Measurements from ENCODE around the gene HDAC4. TPM values are rescaled to one million over a fixed set of nuclear protein-coding genes. Genes with fewer than 3 reads are reported as not detected.

HDAC4 gene
- polyA plus RNA-seq, 1 experiment = 8.9 TPM

DNA sequence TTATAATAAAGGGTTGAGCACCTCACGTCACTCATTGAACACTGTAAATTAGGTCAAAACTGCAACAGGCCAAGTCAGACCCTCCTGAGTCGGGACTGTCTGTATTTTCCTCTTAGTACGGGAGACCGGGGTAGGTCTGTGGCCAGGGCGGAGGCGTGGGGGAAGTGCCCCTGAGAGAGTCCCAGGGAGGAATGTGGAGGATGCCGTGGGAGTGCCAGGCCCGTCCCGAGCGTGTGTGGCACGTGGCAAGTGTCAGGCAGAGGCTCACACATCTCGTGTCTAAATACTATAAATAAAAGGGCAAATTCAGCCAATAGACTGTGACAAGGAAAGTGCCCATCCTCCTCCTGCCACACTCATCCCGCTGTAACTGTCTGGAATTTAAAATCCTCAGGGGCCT lies 6.3 kb upstream of the HDAC4 start:
- CTCF ChIA-PET = no interaction called here
- TF ChIP-seq, protein P1, sequence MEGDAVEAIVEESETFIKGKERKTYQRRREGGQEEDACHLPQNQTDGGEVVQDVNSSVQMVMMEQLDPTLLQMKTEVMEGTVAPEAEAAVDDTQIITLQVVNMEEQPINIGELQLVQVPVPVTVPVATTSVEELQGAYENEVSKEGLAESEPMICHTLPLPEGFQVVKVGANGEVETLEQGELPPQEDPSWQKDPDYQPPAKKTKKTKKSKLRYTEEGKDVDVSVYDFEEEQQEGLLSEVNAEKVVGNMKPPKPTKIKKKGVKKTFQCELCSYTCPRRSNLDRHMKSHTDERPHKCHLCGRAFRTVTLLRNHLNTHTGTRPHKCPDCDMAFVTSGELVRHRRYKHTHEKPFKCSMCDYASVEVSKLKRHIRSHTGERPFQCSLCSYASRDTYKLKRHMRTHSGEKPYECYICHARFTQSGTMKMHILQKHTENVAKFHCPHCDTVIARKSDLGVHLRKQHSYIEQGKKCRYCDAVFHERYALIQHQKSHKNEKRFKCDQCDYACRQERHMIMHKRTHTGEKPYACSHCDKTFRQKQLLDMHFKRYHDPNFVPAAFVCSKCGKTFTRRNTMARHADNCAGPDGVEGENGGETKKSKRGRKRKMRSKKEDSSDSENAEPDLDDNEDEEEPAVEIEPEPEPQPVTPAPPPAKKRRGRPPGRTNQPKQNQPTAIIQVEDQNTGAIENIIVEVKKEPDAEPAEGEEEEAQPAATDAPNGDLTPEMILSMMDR (IDR thresholded peaks at IDR 0.05; ENCODE audit: low read depth, low read length) = no peak
- Histone ChIP-seq H3K27ac (ENCODE audit: low read depth, low read length) (no peak overlapping the region), H3K27me3 (ENCODE audit: control insufficient read depth, insufficient read depth, low read length) (peaks cover 2% of the 10 kb centered on the region), H3K9me3 (ENCODE audit: control insufficient read depth, insufficient read depth, low read length) (no peaks in the 10 kb centered on the region; the same call in 1 of the 2 replicates), H3K4me3 (ENCODE audit: low read depth, low read length) (no peak overlapping the region)
- no peak for DNase-seq (ENCODE audit: low read depth, low spot score)
- POLR2A ChIA-PET = no interaction called here

DNA sequence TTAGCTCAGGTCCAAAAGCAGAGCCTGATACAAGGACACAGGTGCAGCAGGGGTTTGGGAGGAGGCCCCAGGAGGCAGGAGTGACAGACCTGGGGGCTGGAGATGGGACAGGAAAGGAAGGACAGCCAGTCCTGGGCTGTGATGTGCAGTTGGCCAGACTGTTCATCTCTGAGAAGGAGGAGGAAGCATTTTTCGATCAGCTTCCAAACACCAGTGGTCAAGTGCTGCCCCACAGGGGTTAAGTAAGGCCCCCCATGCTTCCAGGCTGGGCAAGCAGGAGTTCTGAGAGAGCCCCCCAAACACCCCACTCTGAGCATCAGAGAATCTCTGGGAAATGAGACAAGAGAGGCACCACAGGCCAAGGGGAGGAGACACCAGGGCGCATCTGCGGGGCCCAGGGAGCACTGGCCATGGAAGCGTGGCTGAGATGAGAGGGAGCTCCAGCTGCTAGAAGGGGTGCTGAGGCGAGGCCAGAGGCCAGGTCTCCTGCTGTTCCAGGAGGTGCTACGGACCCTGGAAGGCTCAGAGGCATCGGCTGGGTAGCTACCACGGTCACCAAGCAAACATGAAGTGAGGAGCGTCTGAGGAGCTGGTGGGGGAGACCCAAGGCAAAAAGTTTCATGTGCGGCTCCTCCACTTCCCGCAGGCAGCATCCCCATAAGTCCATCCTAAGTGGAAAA lies 5.6 kb upstream of the HDAC4 start:
- TF ChIP-seq, protein P1 (IDR thresholded peaks at IDR 0.05; ENCODE audit: low read depth, low read length) = no peak
- no peak overlapping the region for H3K4me3 ChIP-seq (ENCODE audit: low read depth, low read length)
- no peaks in the 10 kb centered on the region for H3K27me3 ChIP-seq (ENCODE audit: control insufficient read depth, insufficient read depth, low read length)
- ChIA-PET POLR2A (no interaction called here), CTCF (no interaction called here)
- no peaks in the 10 kb centered on the region; the same call in 1 of the 2 replicates for H3K9me3 ChIP-seq (ENCODE audit: control insufficient read depth, insufficient read depth, low read length)
- no peak for DNase-seq (ENCODE audit: low read depth, low spot score)
- no peak overlapping the region for H3K27ac ChIP-seq (ENCODE audit: low read depth, low read length)

DNA sequence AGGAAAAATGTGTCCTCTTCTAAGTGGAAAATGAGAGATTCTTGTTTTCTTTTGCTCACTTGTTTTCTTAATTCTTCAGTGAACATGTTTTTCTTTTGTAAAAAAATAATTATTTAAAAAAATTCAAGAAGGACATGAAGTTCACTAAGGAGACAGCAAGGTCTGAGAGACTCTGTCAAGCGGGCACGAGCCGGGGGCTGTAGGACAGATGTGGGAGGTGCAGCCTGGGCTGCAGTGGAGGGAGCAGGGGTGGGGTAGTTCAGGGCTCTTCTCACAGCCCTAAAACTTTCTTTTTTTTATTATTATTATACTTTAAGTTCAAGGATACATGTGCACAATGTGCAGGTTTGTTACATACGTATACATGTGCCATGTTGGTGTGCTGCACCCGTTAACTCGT lies 4.3 kb upstream of the HDAC4 start:
- H3K4me3 ChIP-seq (ENCODE audit: low read depth, low read length) = no peak overlapping the region
- no peak overlapping the region for H3K27ac ChIP-seq (ENCODE audit: low read depth, low read length)
- TF ChIP-seq, protein P1 (IDR thresholded peaks at IDR 0.05; ENCODE audit: low read depth, low read length) = no peak
- ChIA-PET CTCF (no interaction called here), POLR2A (no interaction called here)
- no peaks in the 10 kb centered on the region; the same call in 1 of the 2 replicates for H3K9me3 ChIP-seq (ENCODE audit: control insufficient read depth, insufficient read depth, low read length)
- no peak for DNase-seq (ENCODE audit: low read depth, low spot score)
- H3K27me3 ChIP-seq (ENCODE audit: control insufficient read depth, insufficient read depth, low read length) = no peaks in the 10 kb centered on the region

DNA sequence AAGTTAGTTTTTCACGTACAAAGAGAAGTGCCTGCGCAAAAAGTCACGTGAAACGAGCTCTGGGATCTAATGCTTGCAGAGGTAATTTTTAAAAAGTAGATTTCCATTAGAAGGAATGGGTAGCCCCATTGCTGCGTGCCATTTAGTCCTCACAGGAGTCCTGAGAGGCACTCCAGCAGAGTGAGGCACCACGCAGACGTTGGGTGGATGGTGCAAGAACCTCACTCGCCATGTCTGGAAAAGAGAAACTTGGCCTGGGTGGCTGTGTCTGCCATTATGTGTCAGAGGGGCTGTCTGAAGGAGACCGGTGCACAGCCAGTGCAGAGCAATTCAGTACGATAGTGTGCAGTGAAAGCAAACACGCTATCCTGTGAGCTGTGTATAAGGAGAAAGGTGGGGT lies 1.8 kb upstream of the HDAC4 start:
- no peak overlapping the region for H3K4me3 ChIP-seq (ENCODE audit: low read depth, low read length)
- H3K27ac ChIP-seq (ENCODE audit: low read depth, low read length) = no peak overlapping the region
- no peak for DNase-seq (ENCODE audit: low read depth, low spot score)
- CTCF ChIA-PET = no interaction called here
- POLR2A ChIA-PET = no interaction called here
- TF ChIP-seq, protein P1 (IDR thresholded peaks at IDR 0.05; ENCODE audit: low read depth, low read length) = no peak
- H3K9me3 ChIP-seq (ENCODE audit: control insufficient read depth, insufficient read depth, low read length) = no peaks in the 10 kb centered on the region; the same call in 1 of the 2 replicates
- H3K27me3 ChIP-seq (ENCODE audit: control insufficient read depth, insufficient read depth, low read length) = no peaks in the 10 kb centered on the region

DNA sequence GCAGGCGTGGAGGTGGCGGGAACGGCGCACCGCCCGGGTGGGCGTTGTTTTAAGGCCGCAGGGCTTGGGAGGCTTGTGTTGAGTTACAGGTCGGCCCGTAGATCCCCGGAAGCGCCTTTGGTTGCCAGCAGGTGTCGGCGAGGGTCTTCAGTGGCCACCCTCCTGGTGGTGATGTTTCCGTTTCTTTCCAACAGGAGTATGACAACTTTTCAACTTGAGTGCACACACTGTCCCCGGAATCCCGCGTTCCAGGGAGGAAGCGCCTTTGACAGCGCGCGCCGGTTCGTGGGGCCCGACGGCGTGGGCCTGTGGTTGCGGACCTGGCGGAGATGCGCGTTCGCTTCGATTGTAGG lies 1.0 kb upstream of the HDAC4 start:
- H3K9me3 ChIP-seq (ENCODE audit: control insufficient read depth, insufficient read depth, low read length) = no peaks in the 10 kb centered on the region; the same call in 1 of the 2 replicates
- peak overlapping the region; percentile 31 for H3K27ac ChIP-seq (ENCODE audit: low read depth, low read length)
- H3K4me3 ChIP-seq (ENCODE audit: low read depth, low read length) = peak overlapping the region; percentile 98
- TF ChIP-seq, protein P1 (IDR thresholded peaks at IDR 0.05; ENCODE audit: low read depth, low read length) = 0 out of 2 replicates have a peak, but pooled peaks have one; percentile 9
- H3K27me3 ChIP-seq (ENCODE audit: control insufficient read depth, insufficient read depth, low read length) = no peaks in the 10 kb centered on the region
- POLR2A ChIA-PET = no interaction called here
- no peak for DNase-seq (ENCODE audit: low read depth, low spot score)
- CTCF ChIA-PET = no interaction called here

Data from AG04450 (cell line).